MM.1S (cell line): Measurements from ENCODE around the gene CPPED1.

Experiments
- EZH2 ChIP-seq: fragments of 300-600 bp; sonication (generic); optimal IDR thresholded peaks from 2 replicates; pipeline ENCODE3; 2017; ENCODE audit warnings: low read depth, mild to moderate bottlenecking, antibody characterized with exemption, low read length, mixed read lengths
- TF ChIP-seq, protein P1 (sequence below): fragments of 300-600 bp; sonication (generic); IDR thresholded peaks from 2 replicates; pipeline ENCODE4 v1.5.1; 2016; ENCODE audit warnings: antibody characterized with exemption, low read length, mixed read lengths

- TF ChIP-seq, protein P1, sequence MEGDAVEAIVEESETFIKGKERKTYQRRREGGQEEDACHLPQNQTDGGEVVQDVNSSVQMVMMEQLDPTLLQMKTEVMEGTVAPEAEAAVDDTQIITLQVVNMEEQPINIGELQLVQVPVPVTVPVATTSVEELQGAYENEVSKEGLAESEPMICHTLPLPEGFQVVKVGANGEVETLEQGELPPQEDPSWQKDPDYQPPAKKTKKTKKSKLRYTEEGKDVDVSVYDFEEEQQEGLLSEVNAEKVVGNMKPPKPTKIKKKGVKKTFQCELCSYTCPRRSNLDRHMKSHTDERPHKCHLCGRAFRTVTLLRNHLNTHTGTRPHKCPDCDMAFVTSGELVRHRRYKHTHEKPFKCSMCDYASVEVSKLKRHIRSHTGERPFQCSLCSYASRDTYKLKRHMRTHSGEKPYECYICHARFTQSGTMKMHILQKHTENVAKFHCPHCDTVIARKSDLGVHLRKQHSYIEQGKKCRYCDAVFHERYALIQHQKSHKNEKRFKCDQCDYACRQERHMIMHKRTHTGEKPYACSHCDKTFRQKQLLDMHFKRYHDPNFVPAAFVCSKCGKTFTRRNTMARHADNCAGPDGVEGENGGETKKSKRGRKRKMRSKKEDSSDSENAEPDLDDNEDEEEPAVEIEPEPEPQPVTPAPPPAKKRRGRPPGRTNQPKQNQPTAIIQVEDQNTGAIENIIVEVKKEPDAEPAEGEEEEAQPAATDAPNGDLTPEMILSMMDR = no peak
- TF ChIP-seq EZH2 = no peak
Observed at GRCh38 chr16:12742741-12743140, 60.9 kb downstream of the CPPED1 start.
